NCI-H2227 (cell line): ENCODE results near the gene SKAP1.

ENCODE experiments used
- DNase-seq: peaks from one replicate; lab custom pipeline; 2025; ENCODE audit not compliant: unreplicated experiment; lab: John Stamatoyannopoulos, UW

Gene SKAP1

DNA sequence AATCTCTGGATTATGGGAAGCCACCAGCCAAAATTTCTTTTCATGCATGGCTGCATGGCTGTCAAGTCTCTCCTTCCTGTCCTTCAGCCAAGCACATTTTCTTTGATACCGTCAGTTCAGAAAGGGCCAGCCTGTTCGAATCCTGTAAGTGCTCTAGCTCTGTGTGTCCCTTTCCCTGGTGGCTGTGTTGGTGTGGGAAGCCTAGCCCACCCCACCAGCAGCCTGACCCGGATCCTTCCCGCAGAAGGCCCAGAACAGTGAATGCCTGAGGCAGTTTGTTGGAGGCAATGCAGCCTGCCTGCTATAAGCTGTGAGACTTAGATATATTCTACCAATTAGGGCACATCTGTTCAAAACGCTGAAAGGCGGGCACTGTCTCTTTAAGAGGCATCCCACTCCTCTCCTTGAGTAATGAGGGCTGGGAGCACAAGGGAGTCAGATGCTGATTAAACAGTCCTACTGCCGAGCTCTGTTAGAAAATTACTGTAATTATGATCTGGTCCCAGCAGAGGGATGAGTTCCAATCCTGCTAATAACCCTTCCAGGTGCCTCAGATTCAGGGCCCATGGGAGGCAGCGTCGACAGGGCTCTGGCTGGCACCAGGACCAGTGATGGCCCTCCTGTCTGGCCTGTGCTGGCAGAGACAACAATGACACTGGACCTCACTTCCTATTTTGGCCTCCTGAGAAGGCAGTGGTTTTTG lies 304.0 kb downstream of the SKAP1 start:
- no peak for DNase-seq

- no peak for DNase-seq
Measured at GRCh38 chr17:48123776-48124388, 306.1 kb downstream of the SKAP1 start.

DNA sequence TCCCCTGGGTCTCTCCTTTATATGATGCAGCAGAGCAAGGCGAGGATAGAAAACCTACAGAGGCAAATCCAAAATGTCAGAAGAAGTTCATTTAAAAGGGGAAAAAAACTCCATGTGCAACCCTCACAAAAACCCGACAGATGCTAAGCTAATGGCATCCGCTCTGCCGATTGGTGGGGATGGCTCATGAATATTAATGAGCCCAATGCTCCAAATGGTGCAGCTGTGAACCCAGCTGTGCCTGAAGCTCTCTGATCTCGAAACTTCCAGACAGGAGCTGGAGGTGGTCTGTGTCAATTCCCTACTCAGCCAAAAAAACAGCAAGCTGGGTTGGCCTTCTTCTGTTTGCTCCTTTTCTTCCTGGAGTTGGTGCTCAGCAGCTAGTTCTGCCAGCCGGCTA lies 306.9 kb downstream of the SKAP1 start:
- no peak for DNase-seq

DNA sequence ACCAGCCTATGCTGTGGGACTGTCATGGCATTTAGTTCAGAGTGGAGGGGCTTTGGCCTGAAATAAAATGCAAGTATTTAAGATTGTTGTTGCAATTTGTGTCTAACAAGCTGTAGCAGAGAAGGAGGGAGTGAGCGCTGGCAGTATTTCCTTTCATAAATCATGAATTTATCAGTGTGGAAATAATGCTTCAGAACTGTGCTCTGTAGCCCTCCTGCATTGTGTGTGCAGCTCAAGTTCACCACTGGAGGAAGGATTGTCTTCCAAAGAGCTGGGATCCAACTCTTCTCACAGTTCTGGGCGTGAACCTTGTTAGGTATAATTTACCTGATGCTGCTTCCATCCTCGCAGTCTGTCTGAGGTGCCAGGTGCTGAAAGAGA lies 307.4 kb downstream of the SKAP1 start:
- DNase-seq = no peak

GRCh38 chr17:48121923-48122664 lies 307.9 kb downstream of the SKAP1 start:
- no peak for DNase-seq

DNA sequence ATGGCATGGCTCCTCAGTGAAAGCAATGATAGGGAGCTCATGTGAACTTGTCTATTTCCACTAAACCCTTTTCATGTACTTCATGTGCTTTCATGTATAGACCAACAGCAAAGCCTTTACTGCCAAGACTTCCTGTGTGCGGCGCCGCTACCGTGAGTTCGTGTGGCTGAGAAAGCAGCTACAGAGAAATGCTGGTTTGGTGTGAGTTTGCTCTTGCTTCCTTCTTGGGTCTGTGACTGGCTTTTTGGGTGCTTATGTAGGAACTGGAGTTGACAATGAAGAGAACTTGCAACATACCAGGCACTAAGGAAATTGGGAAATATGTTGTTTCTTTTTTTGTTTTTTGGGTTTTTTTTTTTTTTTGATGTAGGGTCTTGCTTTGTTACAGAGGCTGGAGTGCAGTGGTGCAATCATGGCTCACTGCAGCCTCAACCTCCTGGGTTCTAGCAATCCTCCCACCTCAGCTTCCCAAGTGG lies 316.8 kb downstream of the SKAP1 start:
- no peak for DNase-seq

DNA sequence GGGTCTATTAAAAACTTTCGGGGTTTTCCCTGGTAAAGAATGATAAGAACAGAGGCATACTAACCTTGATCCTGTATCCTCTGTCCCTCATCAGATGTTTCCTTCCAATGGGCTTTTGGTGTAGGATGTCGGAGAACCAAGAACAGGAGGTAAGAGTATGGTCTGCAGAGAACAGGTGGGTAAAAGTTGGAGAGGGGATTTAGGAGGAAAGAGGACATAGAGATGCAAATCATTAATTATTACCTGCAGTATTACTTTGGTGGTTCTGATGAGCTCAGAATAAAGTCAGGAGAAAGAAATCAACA lies 318.1 kb downstream of the SKAP1 start:
- DNase-seq = no peak

- no peak for DNase-seq
Measured at GRCh38 chr17:48110761-48111160, 319.3 kb downstream of the SKAP1 start.

- DNase-seq = peak; percentile 92
Measured at GRCh38 chr17:48107137-48108055, 322.6 kb downstream of the SKAP1 start, which contains the start of gene SNX11. Gene SNX11 (plus strand): TSS chr17:48107766. CDS start chr17:48112044, 4,278 bp downstream.

- DNase-seq = no peak
Measured at GRCh38 chr17:48106802-48107136, 323.2 kb downstream of the SKAP1 start.

DNA sequence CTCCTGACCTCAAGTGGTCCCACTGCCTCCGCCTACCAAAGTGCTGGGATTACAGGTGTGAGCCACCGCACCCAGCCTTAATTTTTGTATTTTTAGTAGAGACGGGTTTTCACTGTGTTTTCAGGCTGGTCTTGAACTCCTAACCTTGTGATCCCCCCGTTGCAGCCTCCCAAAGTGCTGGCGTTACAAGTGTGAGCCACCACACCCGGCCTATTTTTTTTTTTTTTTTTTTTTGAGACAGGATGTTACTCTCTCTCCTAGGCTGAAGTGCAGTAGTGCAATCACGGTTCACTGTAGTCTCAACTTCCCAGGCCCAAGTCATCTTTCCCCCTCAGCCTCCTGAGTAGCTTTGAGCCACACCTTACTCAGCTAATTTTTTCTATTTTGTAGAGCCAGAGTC lies 325.6 kb downstream of the SKAP1 start:
- DNase-seq = no peak

- DNase-seq = no peak
Measured at GRCh38 chr17:48102798-48103715, 327.0 kb downstream of the SKAP1 start.

GRCh38 chr17:48102043-48102750 lies 327.8 kb downstream of the SKAP1 start:
- DNase-seq = no peak

GRCh38 chr17:48101012-48101720 lies 328.8 kb downstream of the SKAP1 start, which contains the start of gene CBX1:
Gene CBX1 (minus strand): TSS chr17:48101478. CDS start chr17:48077004, 24,474 bp downstream.
- peak; percentile 99 for DNase-seq

GRCh38 chr17:48100591-48101011 lies 329.4 kb downstream of the SKAP1 start:
- DNase-seq = peak; percentile 80

- DNase-seq = no peak
Measured at GRCh38 chr17:48100160-48100559, 329.9 kb downstream of the SKAP1 start.

- no peak for DNase-seq
Measured at GRCh38 chr17:48095611-48096010, 334.4 kb downstream of the SKAP1 start.

DNA sequence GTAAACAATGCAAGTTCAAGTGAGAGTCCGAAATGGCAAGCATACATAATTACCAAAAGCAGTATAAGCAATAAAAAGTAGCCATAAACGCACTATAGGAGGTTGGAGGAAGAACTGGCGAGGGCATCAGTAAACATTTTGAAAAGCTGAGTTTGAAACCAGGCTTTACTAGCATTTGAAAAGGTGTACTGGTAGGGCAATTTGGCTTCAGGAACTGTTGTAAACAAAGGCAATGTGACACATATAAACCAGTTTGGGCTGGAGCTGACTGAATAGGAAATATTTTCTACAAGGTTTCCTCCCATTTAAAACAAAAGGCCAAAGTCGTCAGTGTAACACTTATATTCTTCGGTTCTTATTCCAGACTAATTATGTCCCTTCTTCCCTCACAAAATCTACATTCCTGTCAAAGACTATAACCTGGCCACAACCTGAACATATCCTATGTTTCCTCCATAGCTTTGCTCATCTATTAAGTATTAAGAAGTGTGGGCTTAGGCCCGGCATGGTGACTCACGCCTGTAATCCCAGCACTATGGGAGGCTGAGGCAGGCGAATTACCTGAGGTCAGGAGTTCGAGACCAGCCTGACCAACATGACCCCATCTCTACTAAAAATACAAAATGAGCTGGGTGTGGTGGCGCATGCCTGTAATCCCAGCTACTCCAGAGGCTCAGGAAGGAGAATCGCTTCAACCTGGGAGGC lies 336.5 kb downstream of the SKAP1 start:
- no peak for DNase-seq
